HG03432 (cell line): ENCODE results near the gene EML2.
A peak's percentile ranks its signal among the peaks of the same experiment; 100 is the strongest.
"Not testable (repeated sequence)": the region's sequence is repeated elsewhere in the genome, so short reads cannot be mapped to it uniquely, and the experiment has no call there.

Experiments used
- ATAC-seq: cut with Tn5 transposase; IDR thresholded peaks from one replicate; pipeline ENCODE4 v1.9.1; 2021; ENCODE audit warnings: mild to moderate bottlenecking, moderate library complexity; ENCODE audit not compliant: unreplicated experiment

The EML2 gene, protein sequence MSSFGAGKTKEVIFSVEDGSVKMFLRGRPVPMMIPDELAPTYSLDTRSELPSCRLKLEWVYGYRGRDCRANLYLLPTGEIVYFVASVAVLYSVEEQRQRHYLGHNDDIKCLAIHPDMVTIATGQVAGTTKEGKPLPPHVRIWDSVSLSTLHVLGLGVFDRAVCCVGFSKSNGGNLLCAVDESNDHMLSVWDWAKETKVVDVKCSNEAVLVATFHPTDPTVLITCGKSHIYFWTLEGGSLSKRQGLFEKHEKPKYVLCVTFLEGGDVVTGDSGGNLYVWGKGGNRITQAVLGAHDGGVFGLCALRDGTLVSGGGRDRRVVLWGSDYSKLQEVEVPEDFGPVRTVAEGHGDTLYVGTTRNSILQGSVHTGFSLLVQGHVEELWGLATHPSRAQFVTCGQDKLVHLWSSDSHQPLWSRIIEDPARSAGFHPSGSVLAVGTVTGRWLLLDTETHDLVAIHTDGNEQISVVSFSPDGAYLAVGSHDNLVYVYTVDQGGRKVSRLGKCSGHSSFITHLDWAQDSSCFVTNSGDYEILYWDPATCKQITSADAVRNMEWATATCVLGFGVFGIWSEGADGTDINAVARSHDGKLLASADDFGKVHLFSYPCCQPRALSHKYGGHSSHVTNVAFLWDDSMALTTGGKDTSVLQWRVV

DNA sequence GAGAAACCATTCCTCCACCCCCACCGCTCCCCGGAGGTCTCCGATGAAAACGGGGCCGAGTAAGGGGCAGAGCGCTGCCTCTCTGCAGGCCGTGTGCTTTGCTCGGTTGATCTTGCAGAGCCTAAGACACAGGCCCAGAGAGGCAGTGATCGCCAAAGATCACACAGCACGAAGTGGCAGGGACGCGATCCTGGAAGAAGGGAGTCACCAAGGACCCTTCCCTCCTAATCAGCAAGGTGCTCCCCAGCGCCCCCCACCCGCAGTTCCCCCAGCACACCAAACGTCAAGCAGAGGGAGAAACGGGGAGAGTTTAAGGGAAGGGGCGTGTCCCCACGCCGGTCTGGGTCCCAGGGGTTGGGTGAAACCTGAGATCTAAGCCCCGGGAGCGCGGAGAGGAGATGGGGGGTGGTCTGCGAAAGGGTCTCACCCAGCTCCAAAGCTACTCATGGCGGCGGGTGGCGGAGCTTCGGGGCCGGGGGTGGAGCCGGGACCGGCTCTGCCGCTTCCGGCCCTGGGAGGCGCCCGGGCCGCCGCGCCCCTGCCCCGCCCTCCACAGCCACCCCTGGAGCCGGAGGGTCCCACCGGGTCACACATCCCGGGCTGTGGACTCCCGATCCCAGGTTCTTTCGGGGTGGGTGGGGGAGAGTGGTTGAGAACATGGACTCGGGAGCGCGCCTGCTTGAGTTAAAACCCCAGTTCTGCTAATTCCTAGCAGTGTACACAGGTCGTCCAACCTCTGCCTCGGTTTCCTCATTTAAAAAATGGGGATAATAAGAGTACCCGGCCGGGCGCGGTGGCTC lies at the start of gene EML2:
Gene EML2, minus strand, starts transcription at position 468 of the 800 bp plus-strand sequence. Its CDS starts 21 bp downstream, at position 447.
- ATAC-seq: no peak

DNA sequence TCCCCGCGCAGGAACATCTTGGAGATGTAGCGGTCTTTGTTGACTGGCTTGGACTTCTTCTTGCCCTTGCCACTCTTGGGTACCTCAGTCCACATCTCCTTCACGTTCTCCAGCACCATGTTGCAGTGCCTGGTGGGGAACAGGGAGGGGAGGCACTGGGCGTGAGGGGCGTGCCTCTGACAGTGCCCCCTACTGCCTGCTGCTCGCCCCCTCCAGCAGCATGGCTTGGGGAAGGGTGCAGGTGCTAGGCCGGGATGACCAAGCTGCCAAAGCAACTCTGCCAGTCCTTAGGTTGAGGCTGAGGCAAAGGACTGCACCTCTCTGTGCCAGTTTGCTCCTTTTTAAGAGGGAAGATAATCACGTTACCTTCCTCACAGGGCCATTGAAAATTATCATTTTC lies 48.4 kb upstream of the EML2 start:
- ATAC-seq: no peak

DNA sequence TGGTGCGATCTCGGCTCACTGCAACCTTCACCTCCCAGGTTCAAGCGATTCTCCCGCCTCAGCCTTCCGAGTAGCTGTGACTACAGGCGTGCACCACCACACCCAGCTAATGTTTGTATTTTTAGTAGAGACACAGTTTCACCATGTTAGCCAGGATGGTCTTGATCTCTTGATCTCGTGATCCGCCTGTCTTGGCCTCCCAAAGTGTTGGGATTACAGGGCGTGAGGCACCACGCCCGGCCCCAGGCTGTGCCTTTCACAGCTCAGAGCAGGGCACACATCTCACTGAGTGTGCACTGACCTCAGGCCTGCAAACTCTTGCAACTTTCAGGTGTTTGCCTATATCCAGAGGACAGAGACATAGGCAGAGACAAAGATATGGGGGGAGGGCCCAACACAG lies 45.8 kb upstream of the EML2 start:
- not testable (repeated sequence) for ATAC-seq

DNA sequence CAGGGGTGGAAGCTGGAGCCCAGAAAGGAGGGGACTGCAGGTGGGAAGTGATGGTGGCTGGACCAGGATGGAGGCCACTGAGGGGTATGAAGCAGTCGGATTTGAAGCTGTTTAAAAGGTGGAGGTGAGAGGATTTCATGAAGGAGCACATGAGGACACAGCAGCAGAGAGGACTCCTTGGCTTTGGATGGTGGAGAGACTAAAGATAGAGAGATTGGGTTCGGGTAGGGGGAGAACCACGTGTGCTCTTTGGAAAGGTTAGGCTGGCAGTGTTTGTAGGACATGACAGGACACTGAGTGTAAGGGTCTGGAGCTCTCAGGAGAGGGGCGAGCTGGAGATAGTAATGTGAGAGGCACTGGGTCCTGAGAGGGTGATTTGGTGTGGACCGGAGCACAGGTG lies 43.7 kb upstream of the EML2 start:
- no peak for ATAC-seq

DNA sequence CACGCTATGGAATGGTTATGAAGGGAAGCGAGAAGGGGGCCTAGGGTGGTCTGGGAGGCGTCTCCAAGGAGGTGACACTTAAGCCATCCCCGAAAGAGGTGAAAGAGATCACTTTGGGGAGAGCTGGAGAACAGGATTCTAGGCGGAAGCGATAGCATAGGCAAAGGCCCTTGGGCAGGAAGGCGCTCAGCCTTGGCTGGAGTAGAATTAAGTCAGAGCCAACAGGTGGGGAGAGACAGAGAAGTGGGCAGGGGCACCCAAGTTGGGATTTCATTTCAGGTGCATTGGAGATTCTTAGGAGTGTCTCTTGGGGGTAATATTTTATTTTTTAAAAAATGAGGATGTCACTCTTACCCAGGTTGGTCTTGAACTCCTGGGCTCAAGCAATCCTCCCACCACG lies 42.9 kb upstream of the EML2 start:
- ATAC-seq: no peak

DNA sequence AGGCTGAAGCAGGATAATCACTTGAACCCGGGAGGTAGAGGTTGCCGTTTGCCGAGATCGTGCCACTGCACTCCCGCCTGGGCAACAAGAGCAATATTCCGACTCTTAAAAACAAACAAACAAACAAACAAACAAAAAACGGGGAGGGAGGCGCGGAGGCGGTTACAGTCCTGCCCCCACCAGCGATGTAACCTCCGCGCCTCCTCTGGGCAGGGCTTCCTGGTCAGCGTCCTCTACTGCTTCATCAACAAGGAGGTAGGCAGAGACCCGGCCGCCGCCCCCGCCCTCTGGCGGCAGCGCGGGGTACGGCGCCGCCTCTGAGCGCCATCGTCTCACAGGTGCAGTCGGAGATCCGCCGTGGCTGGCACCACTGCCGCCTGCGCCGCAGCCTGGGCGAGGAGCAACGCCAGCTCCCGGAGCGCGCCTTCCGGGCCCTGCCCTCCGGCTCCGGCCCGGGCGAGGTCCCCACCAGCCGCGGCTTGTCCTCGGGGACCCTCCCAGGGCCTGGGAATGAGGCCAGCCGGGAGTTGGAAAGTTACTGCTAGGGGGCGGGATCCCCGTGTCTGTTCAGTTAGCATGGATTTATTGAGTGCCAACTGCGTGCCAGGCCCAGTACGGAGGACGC lies 42.3 kb upstream of the EML2 start:
- ATAC-seq: peak; percentile 75

DNA sequence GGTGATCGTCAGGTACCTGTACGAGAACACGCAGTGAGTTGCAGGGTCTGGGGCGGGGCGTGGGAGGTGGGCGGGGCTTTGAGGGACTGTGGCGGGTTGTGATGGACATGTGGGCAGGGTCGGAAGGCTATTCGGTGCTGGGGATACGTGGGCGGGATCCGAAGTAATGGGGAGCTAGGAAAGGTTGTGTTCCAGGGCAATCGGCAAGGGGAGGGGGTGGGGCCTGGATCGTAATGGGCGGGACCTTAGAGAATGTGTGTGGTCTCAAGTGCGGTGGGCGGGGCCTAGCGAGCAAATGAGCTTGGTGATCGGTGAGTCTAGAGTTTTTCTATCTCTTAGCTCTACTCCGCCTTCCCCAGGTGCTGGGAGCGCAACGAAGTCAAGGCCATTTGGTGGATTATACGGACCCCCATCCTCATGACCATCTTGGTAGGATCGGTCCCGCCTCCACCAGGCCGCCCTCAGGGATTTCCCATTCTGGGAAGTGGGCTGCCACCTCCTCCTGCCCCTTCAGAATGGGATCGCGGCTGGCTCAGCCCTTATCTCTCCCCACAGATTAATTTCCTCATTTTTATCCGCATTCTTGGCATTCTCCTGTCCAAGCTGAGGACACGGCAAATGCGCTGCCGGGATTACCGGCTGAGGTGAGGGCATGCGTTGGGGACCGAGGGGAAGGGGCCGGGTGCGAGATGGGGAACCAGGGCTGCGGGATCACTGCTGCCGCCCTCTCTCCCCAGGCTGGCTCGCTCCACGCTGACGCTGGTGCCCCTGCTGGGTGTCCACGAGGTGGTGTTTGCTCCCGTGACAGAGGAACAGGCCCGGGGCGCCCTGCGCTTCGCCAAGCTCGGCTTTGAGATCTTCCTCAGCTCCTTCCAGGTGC lies 38.4 kb upstream of the EML2 start:
- ATAC-seq: no peak

DNA sequence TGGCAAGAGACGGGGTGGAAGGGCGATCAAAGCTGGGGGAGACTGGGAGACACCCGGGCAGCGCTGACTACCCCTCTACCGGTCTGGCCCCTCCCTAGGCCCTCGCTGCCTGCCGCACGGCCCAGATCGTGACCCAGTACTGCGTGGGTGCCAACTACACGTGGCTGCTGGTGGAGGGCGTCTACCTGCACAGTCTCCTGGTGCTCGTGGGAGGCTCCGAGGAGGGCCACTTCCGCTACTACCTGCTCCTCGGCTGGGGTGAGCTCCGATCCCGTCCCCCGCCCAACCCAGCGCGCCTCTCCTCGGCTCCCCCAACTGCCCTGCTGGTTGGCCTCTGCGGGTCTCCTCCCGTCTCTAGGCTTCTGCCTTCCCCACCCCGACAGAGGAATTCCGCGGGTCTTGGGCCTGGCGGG lies 37.7 kb upstream of the EML2 start:
- no peak for ATAC-seq

DNA sequence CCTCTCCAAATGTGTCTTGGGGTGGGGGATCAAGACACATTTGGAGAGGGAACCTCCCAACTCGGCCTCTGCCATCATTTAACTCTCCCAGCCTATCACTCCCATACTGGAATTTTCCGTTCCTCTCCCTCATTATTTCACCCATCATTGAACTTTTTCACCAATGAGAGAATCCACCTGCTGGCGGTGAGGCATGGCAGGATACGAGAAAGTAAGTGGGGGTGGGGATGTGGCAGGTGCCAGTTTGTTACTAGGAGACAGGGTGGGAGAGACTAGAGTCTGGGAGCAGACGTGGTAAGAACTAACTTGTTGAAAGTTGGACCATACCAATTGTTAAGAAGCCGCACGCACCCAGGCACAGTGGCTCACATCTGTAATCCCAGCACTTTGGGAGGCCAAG lies 35.7 kb upstream of the EML2 start:
- ATAC-seq: no peak

DNA sequence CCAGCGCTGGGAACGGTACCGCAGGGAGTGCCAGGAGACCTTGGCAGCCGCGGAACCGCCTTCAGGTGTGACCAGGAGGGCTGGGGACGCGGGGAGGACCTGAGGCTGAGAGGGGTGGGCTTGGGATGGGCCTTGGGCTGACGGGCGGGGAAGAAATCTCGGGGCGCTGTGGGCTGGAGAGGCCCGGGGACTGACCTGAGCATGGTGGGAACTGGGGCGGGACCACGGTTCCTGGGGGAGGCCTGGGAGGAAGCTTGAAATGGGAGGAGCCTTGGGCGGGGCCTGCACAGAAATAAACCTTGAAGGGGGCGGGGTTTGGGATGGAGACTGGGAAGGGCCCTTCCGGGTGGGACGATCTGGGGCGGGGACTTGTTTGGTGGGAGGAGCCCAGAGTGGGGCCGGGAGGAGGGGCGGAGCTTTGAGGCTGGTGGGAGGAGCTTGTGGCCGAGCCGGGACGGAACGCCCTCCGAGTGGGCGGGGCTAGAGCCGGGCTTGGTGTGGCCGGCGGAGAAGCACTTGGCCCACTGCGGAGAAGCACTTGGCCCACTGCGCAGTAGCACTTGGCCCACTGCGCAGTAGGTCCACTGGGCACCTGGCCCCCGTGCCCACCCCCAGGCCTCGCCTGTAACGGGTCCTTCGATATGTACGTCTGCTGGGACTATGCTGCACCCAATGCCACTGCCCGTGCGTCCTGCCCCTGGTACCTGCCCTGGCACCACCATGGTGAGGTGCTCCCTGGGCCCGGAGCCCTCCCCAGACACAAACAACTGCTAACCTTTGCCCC lies 31.7 kb upstream of the EML2 start:
- ATAC-seq: peak; percentile 51

DNA sequence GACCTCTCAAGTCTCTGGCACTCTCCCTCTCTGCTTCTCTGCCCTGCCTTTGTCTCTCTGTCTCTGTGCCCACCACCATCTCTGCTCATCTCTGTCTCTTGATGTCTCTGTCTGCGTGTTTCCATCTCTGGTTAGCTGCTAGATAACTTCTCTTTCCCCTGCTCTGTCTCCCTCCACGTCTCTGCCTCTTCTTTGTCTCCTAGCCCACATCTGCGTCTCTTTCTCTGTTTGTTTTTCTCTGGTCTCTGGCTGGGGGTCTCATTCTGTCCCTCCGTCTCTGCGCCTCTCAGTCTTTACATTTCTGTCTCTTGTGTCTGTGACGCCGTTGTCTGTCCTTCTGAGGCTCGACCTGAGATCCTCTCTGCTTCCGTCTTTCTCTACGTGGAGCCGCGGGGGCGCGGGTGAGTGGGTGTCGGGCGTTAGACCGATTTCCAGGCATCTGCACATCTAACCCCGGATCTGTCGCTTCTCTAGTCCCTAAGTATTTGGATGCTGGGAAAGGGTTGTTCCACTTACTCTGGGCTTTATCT lies 29.2 kb upstream of the EML2 start:
- peak; percentile 10 for ATAC-seq

DNA sequence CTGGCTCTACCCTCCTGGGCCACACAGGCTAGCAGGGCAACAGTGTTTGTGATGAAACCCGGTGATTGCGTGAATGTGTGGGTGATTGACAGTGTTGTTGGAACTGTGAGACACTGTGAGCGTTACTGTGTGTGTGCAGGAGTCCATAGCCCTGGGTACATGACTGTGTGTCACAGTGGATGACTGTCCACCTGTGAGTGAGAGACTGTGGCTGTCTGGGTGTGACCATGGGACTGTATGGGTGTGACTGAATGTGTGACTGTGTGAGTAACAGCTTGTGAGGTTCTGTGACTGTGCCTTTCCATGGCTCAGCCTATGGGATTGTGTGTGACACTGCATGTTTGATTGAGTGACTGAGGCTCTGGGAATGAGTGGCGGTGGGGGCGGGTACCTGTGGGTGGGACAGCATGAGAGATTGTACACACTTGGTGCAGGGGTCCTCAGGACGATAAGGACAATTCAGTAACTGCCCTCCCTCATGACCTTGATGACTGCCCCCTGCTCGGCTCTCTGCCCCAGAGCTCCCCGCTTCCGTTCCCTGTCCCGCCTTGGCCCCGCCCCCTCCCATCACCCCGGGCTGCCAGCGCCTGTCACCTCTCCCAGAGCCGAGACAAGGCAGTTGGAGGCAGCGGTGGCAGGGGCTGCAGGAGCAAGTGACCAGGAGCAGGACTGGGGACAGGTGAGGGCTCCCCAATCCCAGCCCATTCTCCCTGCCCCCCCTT lies 28.6 kb upstream of the EML2 start, which contains the start of gene GIPR:
Gene GIPR, plus strand, starts transcription at position 602 of the 722 bp plus-strand sequence. CDS start 1,300 bp downstream, outside the sequence.
- no peak for ATAC-seq

DNA sequence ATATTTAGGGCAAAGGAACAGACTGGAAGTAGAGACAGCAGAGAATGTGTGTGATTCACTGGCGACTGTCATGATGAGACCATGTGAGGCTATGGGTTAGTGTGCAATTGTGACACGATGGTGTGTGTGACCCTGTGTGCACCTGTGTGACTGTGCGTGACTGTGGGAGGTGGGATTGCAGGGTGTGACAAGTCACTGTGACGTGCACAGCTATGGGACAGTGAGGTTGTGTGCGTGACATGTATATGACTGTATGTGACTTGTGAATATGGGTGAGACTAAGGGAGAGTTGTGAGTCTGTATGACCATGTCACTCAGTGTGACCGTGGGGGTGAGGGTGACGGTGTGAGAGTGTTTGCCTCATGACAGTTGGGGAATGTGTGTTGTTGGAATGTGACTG lies 25.4 kb upstream of the EML2 start:
- no peak for ATAC-seq

DNA sequence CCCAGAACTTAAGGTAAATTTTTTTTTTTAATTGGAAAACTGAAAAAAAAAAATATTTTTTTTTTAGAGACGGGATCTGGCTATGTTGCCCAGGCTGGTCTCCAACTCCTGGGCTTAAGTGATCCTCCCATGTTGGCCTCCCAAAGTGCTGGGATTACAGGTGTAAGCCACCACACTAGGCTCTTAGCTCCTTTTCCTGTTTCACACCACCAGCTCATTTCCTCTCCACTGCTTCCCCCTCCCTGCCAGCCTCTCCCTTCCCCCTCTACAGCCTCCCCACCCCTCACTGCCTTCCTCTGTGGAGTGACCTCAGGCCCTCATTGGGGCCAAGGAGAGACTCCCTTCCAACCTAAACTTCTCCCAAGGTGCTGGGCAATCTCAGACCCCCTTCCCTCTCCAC lies 24.6 kb upstream of the EML2 start:
- ATAC-seq: no peak

DNA sequence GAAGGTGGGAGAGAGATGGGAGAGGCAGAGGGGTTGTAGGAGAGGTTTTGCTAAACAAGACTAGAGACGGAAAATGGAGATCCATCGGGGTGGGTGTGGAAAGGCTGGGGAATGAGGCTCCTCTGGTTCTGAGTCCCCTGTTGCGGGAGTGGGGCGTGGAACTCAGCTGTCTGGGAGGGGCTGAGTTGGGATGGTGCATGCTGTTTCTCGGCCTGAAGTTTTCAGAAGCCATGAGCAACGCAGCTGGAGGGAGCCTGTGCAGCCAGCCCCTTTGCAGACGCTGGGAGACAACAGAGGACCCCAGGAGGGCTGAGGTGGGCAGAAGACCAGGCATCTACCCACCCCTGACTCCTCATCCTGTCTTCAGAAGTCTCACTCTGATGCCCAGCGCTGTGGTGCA lies 21.4 kb upstream of the EML2 start:
- no peak for ATAC-seq

DNA sequence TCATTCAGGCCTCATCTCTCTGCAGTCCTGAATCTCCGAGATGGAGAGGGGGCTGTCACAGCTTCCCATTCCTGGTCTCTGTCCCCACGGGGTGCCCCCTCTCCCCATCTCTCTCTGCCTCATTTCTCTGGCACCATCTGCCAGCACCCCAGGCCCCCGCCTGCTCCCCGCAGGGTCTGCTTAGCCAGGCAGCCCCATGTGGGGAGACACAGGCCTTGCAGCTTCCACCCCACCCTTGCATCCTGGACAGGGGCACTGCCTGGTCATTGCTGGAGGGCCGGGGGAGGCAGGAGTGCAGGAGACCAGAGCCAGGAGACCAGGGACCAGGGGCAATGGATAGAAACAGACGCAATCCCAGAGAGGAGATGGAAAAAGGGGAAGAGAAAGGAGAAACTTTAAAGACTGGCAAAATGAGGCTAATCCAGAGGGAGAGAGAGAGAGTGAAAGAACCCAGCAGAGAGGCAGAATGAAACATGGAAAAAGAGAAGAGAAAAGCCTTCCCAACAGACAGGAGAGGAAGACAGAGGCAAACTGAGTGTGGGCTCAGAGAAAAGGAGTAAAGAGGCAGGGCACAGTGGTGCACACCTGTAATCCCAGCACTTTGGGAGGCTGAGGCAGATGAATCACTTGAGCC lies 20.0 kb upstream of the EML2 start:
- ATAC-seq: no peak

DNA sequence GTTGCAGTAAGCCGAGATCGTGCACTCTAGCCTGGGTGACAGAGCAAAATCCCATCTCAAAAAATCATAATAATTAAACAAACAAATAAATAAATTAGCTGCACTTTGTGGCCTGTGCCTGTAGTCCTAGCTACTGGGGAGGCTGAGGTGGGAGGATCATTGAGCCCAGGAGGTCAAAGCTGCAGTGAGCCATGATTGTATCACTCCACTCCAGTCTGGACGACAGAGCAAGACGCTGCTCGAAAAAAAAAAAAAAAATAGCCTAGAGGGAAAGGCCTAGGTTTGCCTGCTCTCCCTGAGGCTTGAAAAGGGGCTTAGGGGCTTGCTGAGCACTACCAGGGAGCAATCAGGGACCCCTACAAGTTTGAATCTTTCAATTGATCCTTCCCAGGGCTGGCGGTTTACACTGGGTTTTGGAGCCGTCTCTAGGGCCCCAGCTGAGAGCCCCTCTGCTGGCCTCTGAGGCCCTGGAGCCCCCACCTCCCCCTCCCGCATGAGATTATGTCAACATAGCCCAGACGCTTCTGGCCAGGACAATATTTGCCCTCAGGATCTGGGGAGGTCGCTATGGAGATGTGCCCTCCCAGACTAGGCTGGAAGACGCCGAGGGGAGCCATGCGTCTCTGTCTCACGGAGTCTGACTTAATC lies 18.4 kb upstream of the EML2 start:
- ATAC-seq: no peak
